Measurements from ENCODE around the gene NOD1.

DNA sequence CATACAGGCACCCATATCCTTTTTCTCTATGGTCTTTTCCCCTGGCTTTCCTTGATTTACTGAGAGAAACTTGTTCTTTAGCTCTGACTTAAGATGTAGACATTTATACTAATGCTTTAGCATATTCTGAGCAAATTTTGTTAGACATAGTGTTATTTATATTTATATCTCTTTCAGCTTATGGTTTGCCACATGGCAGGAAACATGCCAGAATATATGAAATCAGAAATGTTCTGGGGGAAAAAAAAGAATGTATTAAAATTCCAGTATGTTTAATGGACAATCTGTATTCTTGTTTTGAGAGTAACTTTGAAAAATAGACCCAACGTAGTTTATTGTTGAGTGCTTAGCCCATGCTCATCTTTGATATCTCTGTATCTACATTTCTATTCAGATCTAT is 36.2 kb upstream of the NOD1 start:
- no peak for TF ChIP-seq SIN3A (IDR thresholded peaks at IDR 0.05; ENCODE audit: borderline replicate concordance, insufficient read depth, low read length)
- no peak for TF ChIP-seq POLR2AphosphoS5 (IDR thresholded peaks at IDR 0.05; ENCODE audit: low read depth, low read length)
- TF ChIP-seq TAF1 (IDR thresholded peaks at IDR 0.05; ENCODE audit: borderline replicate concordance, insufficient read depth, low read length), result no peak
- TF ChIP-seq, protein P1, sequence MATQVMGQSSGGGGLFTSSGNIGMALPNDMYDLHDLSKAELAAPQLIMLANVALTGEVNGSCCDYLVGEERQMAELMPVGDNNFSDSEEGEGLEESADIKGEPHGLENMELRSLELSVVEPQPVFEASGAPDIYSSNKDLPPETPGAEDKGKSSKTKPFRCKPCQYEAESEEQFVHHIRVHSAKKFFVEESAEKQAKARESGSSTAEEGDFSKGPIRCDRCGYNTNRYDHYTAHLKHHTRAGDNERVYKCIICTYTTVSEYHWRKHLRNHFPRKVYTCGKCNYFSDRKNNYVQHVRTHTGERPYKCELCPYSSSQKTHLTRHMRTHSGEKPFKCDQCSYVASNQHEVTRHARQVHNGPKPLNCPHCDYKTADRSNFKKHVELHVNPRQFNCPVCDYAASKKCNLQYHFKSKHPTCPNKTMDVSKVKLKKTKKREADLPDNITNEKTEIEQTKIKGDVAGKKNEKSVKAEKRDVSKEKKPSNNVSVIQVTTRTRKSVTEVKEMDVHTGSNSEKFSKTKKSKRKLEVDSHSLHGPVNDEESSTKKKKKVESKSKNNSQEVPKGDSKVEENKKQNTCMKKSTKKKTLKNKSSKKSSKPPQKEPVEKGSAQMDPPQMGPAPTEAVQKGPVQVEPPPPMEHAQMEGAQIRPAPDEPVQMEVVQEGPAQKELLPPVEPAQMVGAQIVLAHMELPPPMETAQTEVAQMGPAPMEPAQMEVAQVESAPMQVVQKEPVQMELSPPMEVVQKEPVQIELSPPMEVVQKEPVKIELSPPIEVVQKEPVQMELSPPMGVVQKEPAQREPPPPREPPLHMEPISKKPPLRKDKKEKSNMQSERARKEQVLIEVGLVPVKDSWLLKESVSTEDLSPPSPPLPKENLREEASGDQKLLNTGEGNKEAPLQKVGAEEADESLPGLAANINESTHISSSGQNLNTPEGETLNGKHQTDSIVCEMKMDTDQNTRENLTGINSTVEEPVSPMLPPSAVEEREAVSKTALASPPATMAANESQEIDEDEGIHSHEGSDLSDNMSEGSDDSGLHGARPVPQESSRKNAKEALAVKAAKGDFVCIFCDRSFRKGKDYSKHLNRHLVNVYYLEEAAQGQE (IDR thresholded peaks at IDR 0.05; ENCODE audit: insufficient read depth in 1 of 2, low read depth in 2 of 2, low read length in 2 of 2), result no peak
- no peak for TF ChIP-seq FOXP2 (optimal IDR thresholded peaks at IDR 0.05; ENCODE audit: borderline replicate concordance, extremely low read depth, extremely low read length, insufficient read depth)

Measured in PFSK-1 (cell line).